ENCODE data around the gene LRRC42.
"Not testable (repeated sequence)": the region's sequence is repeated elsewhere in the genome, so short reads cannot be mapped to it uniquely, and the experiment has no call there.

Gene LRRC42

DNA sequence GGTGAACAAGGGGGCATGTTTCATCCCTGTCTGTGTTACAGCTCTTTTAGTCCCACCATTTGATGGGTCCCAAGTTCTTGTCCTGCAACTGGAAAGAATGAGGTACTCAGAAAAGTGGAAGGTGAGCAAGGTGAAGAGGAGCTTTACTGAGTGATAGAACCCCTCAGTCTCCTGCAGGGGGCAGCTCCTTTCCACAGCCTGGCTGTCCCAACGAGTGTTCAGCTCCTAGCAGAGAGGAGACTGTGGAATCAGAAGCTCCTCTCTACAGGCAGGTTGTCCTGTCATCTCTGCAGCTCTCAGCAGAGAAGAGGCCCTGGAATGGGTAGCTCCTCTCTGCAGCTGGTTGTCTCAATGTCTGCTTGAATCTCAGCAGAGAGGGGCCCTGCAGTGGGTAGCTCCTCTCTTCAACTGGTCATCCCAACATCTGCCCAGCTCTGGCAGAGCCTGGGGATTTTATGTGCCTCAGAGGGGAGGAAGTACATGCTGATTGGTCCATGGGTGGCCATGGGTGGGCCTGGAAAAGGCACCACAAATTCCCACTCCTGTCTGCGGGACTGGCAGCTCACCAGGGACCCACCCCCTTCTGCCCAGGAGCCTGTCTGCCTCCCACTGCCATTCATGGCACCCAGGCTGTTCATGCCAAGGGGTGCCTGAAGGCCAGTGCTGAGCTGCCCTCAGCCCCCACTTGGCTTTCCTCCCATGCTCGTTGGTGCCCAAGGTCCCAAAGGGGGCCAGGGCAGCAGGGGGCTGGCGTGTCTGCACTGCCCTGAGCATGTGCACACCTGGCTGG is 46.1 kb downstream of the LRRC42 start:
- no peak for DNase-seq (ENCODE audit: low spot score)
- TF ChIP-seq, protein P1, sequence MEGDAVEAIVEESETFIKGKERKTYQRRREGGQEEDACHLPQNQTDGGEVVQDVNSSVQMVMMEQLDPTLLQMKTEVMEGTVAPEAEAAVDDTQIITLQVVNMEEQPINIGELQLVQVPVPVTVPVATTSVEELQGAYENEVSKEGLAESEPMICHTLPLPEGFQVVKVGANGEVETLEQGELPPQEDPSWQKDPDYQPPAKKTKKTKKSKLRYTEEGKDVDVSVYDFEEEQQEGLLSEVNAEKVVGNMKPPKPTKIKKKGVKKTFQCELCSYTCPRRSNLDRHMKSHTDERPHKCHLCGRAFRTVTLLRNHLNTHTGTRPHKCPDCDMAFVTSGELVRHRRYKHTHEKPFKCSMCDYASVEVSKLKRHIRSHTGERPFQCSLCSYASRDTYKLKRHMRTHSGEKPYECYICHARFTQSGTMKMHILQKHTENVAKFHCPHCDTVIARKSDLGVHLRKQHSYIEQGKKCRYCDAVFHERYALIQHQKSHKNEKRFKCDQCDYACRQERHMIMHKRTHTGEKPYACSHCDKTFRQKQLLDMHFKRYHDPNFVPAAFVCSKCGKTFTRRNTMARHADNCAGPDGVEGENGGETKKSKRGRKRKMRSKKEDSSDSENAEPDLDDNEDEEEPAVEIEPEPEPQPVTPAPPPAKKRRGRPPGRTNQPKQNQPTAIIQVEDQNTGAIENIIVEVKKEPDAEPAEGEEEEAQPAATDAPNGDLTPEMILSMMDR (IDR thresholded peaks at IDR 0.05; ENCODE audit: borderline replicate concordance, control extremely low read depth, extremely low read depth, insufficient read depth, missing control alignments): no peak
- in situ Hi-C loops (cut with MboI; ENCODE audit: low sequenced_read_pairs, unreplicated experiment): no loop called here

DNA sequence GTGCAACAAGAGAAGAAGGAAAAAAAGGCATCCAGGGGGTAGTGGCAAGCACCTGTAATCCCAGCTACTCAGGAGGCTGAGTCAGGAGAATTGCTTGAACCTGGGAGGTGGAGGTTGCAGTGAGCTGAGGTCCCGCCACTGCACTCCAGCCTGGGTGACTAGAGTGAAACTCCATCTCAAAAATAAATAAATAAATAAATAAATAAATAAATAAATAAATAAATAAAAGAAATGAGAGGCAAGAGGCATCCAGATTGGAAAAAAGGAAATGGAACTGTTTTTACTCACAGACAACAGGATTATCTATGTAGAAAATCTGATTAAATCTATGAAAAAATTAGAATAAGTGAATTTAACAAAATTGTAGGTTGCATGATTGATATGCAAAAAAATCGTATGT is 48.4 kb downstream of the LRRC42 start:
- in situ Hi-C loops (cut with MboI; ENCODE audit: low sequenced_read_pairs, unreplicated experiment); DNase-seq (ENCODE audit: low spot score): not testable (repeated sequence)

DNA sequence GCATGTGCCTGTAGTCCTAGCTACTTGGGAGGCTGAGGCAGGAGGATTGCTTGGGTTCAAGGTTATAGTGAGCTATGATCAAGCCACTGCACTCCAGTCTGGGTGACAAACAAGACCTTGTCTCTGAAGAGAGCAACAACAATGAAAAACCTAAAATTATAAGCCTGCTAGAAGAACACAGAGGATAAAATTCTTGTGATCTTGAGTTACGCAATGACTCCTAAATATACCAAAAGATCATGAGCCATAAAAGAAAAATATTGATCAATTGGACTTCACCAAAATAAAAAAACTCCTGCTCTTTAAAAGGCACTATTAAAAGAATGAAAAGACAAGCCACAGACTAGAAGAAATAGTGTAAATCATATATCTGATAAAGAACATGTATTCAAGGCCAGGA is 49.5 kb downstream of the LRRC42 start:
- in situ Hi-C loops (cut with MboI; ENCODE audit: low sequenced_read_pairs, unreplicated experiment): no loop called here
- DNase-seq (ENCODE audit: low spot score): no peak
- TF ChIP-seq, protein P1 (IDR thresholded peaks at IDR 0.05; ENCODE audit: borderline replicate concordance, control extremely low read depth, extremely low read depth, insufficient read depth, missing control alignments): no peak

DNA sequence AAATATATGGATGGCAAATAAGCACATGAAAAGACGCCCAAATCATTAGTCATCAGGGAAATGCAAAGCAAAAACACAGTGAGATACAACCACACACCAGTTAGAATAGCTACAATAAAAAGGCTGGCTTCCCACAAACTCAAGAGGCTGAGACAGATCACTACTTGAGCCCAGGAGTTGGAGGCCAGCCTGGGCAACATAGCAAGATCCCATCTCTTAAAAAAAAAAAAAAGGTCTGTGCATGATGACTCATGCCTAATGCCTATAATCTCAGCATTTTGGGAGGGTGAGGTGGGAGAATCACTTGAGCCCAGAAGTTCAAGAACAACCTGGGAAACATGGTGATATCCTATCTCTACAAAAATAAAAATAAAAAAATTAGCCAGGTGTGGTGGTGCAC is 52.1 kb downstream of the LRRC42 start:
- no peak for DNase-seq (ENCODE audit: low spot score)
- TF ChIP-seq, protein P1 (IDR thresholded peaks at IDR 0.05; ENCODE audit: borderline replicate concordance, control extremely low read depth, extremely low read depth, insufficient read depth, missing control alignments): no peak
- in situ Hi-C loops (cut with MboI; ENCODE audit: low sequenced_read_pairs, unreplicated experiment): no loop called here

DNA sequence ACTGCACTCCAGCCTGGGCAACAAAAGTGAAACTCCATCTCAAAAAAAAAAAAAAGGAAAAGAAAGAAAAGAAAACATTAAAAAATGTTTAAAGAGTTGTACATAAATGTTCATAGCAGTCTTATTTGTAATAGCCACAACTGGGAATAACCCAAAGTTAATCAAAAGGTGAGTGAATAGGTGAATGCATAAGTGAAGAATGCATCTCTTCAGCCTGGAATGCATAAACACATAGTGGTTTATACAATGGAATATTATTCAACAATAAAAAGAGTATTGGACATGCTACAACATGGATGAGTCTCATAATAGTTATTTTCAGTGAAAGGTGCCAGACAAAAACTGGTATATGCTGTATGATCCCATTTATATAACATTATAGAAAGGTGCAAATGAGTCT is 53.8 kb downstream of the LRRC42 start:
- TF ChIP-seq, protein P1 (IDR thresholded peaks at IDR 0.05; ENCODE audit: borderline replicate concordance, control extremely low read depth, extremely low read depth, insufficient read depth, missing control alignments): no peak
- in situ Hi-C loops (cut with MboI; ENCODE audit: low sequenced_read_pairs, unreplicated experiment): no loop called here
- no peak for DNase-seq (ENCODE audit: low spot score)

DNA sequence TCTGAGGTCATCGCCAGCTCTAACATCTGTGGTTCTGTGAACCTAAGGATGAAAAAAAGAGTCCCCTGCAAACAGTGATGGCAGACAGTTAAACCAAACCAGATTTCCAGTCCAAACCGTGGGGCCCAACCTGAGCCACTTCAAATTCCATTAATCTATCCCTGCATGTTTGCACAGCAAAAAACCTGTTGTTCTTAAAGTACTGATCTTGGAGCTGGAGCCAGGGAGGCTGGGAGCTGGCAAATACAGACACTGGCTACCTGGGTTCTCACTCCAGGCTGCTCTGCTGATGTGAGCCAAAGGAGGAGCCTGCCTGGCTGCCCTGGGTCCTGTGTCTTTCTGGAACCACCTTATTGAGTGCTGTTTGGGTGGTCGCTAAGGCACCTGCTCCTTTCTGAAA is 55.4 kb downstream of the LRRC42 start:
- TF ChIP-seq, protein P1 (IDR thresholded peaks at IDR 0.05; ENCODE audit: borderline replicate concordance, control extremely low read depth, extremely low read depth, insufficient read depth, missing control alignments): no peak
- in situ Hi-C loops (cut with MboI; ENCODE audit: low sequenced_read_pairs, unreplicated experiment): no loop called here
- DNase-seq (ENCODE audit: low spot score): no peak

DNA sequence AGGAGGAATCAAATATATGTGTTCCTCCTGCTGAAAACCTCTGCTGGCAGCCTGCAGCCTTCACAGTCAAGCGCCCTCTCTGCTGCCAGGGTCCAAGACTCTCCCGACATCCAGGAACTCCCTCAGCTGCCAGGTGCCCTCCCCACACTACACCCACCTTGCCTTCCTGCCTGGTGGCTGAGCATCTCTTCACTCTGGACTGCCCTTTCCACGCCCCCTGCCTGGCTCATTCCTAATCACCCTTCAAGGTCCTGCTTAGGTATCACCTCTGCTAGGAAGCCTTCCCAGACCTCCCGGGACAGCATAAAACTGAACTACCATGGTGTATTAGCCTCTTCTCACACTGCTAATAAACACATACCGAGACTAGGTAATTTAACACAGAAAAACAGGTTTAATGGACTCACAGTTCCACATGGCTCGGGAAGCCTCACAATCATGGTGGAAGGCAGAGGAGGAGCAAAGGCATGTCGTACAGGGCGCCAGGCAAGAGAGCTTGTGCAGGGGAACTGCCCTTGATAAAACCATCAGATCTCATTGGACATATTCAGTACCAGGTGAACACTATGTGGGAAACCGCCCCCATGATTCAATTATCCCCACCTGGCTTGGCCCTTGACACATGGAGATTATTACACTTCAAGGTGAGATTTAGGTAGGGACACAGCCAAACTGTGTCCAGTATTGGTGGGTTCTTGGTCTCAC is 56.5 kb downstream of the LRRC42 start:
- no peak for DNase-seq (ENCODE audit: low spot score)
- in situ Hi-C loops (cut with MboI; ENCODE audit: low sequenced_read_pairs, unreplicated experiment): no loop called here
- TF ChIP-seq, protein P1 (IDR thresholded peaks at IDR 0.05; ENCODE audit: borderline replicate concordance, control extremely low read depth, extremely low read depth, insufficient read depth, missing control alignments): no peak

All from GM13976 (cell line).